D341Med (cell line): ENCODE measurements around the gene RDM1.
A peak's percentile ranks its signal among the peaks of the same experiment; 100 is the strongest.

ENCODE experiments used
- DNase-seq: peaks from one replicate; pipeline ENCODE4 v3.0.0; 2012; ENCODE audit warnings: low spot score

The RDM1 gene

GRCh38 chr17:35870906-35871819, 59.4 kb downstream of the RDM1 start:
- DNase-seq: peak; percentile 73

DNA sequence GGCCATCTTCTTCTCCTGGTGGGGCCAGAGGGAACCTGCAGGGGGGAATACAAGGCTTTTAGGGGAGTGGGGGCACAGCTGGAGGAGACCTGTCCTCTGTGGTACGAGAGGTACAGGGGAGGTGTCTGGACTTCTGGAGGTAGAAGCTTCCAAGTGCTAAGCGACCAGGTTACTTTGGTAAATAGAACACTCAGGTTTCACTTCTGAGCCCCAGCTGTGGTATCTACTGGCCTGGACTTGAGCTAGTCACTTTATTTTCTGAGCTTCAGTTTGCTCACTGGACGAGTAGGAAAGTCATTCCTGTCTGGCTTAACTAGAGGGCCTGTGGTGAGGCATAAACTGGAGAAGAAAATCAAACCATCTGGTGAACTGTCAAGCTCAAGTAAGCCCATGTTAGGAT, 61.8 kb downstream of the RDM1 start, which contains the start of gene HEATR9:
Gene HEATR9 (minus strand): TSS at position 155 of the 400 bp plus-strand sequence. CDS start 149 bp downstream, at position 6.
- DNase-seq: no peak
